Esophagus squamous epithelium (tissue), 5 donors: ENCODE results near the gene PTPRZ1. TPM values are rescaled to one million over a fixed set of nuclear protein-coding genes. Genes with fewer than 3 reads are reported as not detected.
A peak's percentile ranks its signal among the peaks of the same experiment; 100 is the strongest.

Source experiments
- DNase-seq: peaks from one replicate; lab custom pipeline; 2025; lab: John Stamatoyannopoulos, UW
- H3K27ac ChIP-seq, 4 donors: fragments of 200-600 bp; sonication (generic); one replicate each; pipeline ENCODE4 v1.5.1; 2016 to 2019; ENCODE audit warnings: mild to moderate bottlenecking in 1 of 4
- H3K27me3 ChIP-seq, 4 donors: fragments of 200-600 bp; sonication (generic); 1 replicate in 3 of 4; 2 replicates in 1 of 4; pipeline versions ENCODE4 v1.5.1 to v1.6.0; 2017 to 2021; ENCODE audit warnings: antibody characterized with exemption in 1 of 4
- H3K36me3 ChIP-seq, 3 donors: fragments of 200-600 bp; sonication (generic); one replicate each; pipeline ENCODE4 v1.5.1; 2016 to 2019
- H3K4me1 ChIP-seq, 3 donors: fragments of 200-600 bp; sonication (generic); one replicate each; pipeline ENCODE4 v1.5.1; 2017 to 2019
- H3K4me3 ChIP-seq, 4 donors: fragments of 200-600 bp; sonication (generic); 1 replicate in 3 of 4; 2 replicates in 1 of 4; pipeline ENCODE4 v1.5.1; 2016 to 2019; ENCODE audit warnings: mild to moderate bottlenecking in 2 of 4, moderate library complexity in 1 of 4
- H3K9me3 ChIP-seq, 3 donors: fragments of 200-600 bp; sonication (generic); one replicate each; pipeline ENCODE4 v1.5.1; 2016 to 2019
- CTCF ChIP-seq, 6 experiments: fragments of 450-650 bp in 4 of 6; fragments of 200-600 bp in 2 of 6; sonication (generic) in 2 of 6; IDR thresholded peaks; one replicate each; pipeline ENCODE4 v1.5.1; 2016 to 2019; ENCODE audit warnings: antibody characterized with exemption in 6 of 6, mild to moderate bottlenecking in 4 of 6, moderate library complexity in 4 of 6
- POLR2A ChIP-seq, 4 donors: fragments of 450-650 bp; IDR thresholded peaks; one replicate each; pipeline ENCODE4 v1.6.1; 2017; ENCODE audit warnings: antibody characterized with exemption in 4 of 4, mild to moderate bottlenecking in 4 of 4, moderate library complexity in 3 of 4
- WGBS, 2 donors: methylation state at CpG; one replicate each; pipeline ENCODE4 v1.1.5; 2018; 5-methylcytosine and 5-hydroxymethylcytosine counted together
- intact Hi-C: fragments of 100-400 bp; cut with DNase I; formaldehyde crosslinking; loops from one replicate; pipeline ENCODE4 v1.15.0; 2022
- total RNA-seq, 4 donors: library from RNA; depleted of rRNA; stranded (reverse); fragments of >200 nt; gene quantifications; one replicate each; pipeline ENCODE4 v1.1.0, GENCODE V29; 2016
- donor health status: DM: yes; HTN: yes; CAD: no.

The PTPRZ1 gene
- total RNA-seq: 10 to 100 TPM; 11.0 to 58.4 (median 44.9) TPM

- H3K4me3 ChIP-seq: peak within 1 kb of the TSS; percentile 61 to 74 (median 70)
- no peak for TF ChIP-seq CTCF (IDR thresholded peaks at IDR 0.05)
- TF ChIP-seq POLR2A (IDR thresholded peaks at IDR 0.05): peak in 1 of 4 donors; percentile 24
- peaks cover 0 to 14% (median 0%) of the 10 kb centered on the region in 4 donors for H3K27me3 ChIP-seq
- peaks cover 0 to 46% (median 0%) of the 10 kb centered on the region in 3 donors for H3K4me1 ChIP-seq
- DNase-seq: no peak
- peak within 1 kb of the TSS; percentile 41 to 84 (median 76) for H3K27ac ChIP-seq
- no peaks in the 10 kb centered on the region for H3K9me3 ChIP-seq
- H3K36me3 ChIP-seq: no peaks in the 10 kb centered on the region
- 0 to 3% methylated on average over 7 to 12 of the region's 49 CpGs for WGBS, 2 donors
- intact Hi-C loops: no loop called here
These were observed at the start of gene PTPRZ1 for GRCh38 chr7:121872831-121873288. Gene PTPRZ1 (plus strand): TSS chr7:121873161. CDS start chr7:121873500, 339 bp downstream.

GRCh38 chr7:121824276-121824675 lies 48.7 kb upstream of the PTPRZ1 start:
- Histone ChIP-seq H3K9me3 (no peaks in the 10 kb centered on the region), H3K27me3 (no peaks in the 10 kb centered on the region), H3K4me3 (no peak overlapping the region), H3K27ac (no peak overlapping the region), H3K36me3 (no peaks in the 10 kb centered on the region), H3K4me1 (no peaks in the 10 kb centered on the region)
- no peak for DNase-seq
- TF ChIP-seq POLR2A (IDR thresholded peaks at IDR 0.05) (no peak), CTCF (IDR thresholded peaks at IDR 0.05) (no peak)
- intact Hi-C loops: no loop called here
- WGBS, 2 donors: 62 to 84% methylated on average over 1 of the region's 1 CpG

GRCh38 chr7:121831351-121831750 lies 41.6 kb upstream of the PTPRZ1 start:
- DNase-seq: no peak
- Histone ChIP-seq H3K4me1 (peaks cover 0 to 21% (median 0%) of the 10 kb centered on the region in 3 donors), H3K9me3 (no peaks in the 10 kb centered on the region), H3K36me3 (no peaks in the 10 kb centered on the region), H3K4me3 (no peak overlapping the region), H3K27me3 (no peaks in the 10 kb centered on the region), H3K27ac (peak overlapping the region in 2 of 4 donors; percentile 29 to 30)
- intact Hi-C loops: no loop called here
- 26 to 38% methylated on average over 3 of the region's 3 CpGs for WGBS, 2 donors
- no peak for TF ChIP-seq POLR2A (IDR thresholded peaks at IDR 0.05)
- no peak for TF ChIP-seq CTCF (IDR thresholded peaks at IDR 0.05)

- intact Hi-C loops: no loop called here
- DNase-seq: no peak
- peaks cover 0 to 21% (median 0%) of the 10 kb centered on the region in 3 donors for H3K4me1 ChIP-seq
- no peaks in the 10 kb centered on the region for H3K9me3 ChIP-seq
- 23 to 44% methylated on average over 4 to 5 of the region's 5 CpGs for WGBS, 2 donors
- H3K4me3 ChIP-seq: peak overlapping the region in 1 of 4 donors; percentile 16
- H3K27me3 ChIP-seq: no peaks in the 10 kb centered on the region
- TF ChIP-seq CTCF (IDR thresholded peaks at IDR 0.05) (no peak), POLR2A (IDR thresholded peaks at IDR 0.05) (no peak)
- H3K27ac ChIP-seq: peak overlapping the region in 2 of 4 donors; percentile 29 to 30
- no peaks in the 10 kb centered on the region for H3K36me3 ChIP-seq
These were observed 41.2 kb upstream of the PTPRZ1 start for GRCh38 chr7:121831801-121832200.

- peaks cover 0 to 21% (median 0%) of the 10 kb centered on the region in 3 donors for H3K4me1 ChIP-seq
- no peak for DNase-seq
- TF ChIP-seq CTCF (IDR thresholded peaks at IDR 0.05) (no peak), POLR2A (IDR thresholded peaks at IDR 0.05) (no peak)
- WGBS, 2 donors: 35 to 39% methylated on average over 8 of the region's 8 CpGs
- intact Hi-C loops: no loop called here
- no peaks in the 10 kb centered on the region for H3K9me3 ChIP-seq
- H3K4me3 ChIP-seq: no peak overlapping the region
- H3K27me3 ChIP-seq: no peaks in the 10 kb centered on the region
- H3K36me3 ChIP-seq: no peaks in the 10 kb centered on the region
- peak overlapping the region in 1 of 4 donors; percentile 29 for H3K27ac ChIP-seq
These were observed 40.6 kb upstream of the PTPRZ1 start for GRCh38 chr7:121832347-121832746.
